Measurements from ENCODE around the gene RCAN1. TPM values are rescaled to one million over a fixed set of nuclear protein-coding genes. Genes with fewer than 3 reads are reported as not detected.

RCAN1 gene
- total and polyA plus RNA-seq, 2 of the 4 experiments (the other 2 are of a cell fraction), result 53.5 to 175 TPM

- peaks cover 4 to 6% of the 10 kb centered on the region in 2 experiments; a peak in 2 of 4 replicates for H3K79me1 ChIP-seq (ENCODE audit: low read depth in 1 of 2, low read length in 2 of 2)
- no peak overlapping the region for H2AK5ac ChIP-seq (ENCODE audit: low read depth, low read length)
- no peak overlapping the region for H2AFZ ChIP-seq (replicated peaks; ENCODE audit: low read length, poor library complexity)
- intact Hi-C loops (cut with micrococcal nuclease), result no loop called here
- H2BK120ac ChIP-seq (ENCODE audit: low read depth, low read length), result no peak overlapping the region
- WGBS, 2 experiments (ENCODE audit: extremely low coverage in 2 of 2, insufficient read length in 1 of 2), result 81% methylated on average over 5 of the region's 7 CpGs; no CpG with 5 or more reads in 1 of the 2 experiments
- BruUV-seq (replicated peaks), result no TSS peak
- in situ Hi-C loops (cut with MboI; ENCODE audit: low sequenced_read_pairs), result no loop called here
- H3K27me3 ChIP-seq (ENCODE audit: control insufficient read depth, insufficient read depth, low read length), result no peaks in the 10 kb centered on the region
- H3K4me2 ChIP-seq (ENCODE audit: low read depth, low read length), result no peak overlapping the region
- TF ChIP-seq USF2 (IDR thresholded peaks at IDR 0.05; ENCODE audit: low read depth, low read length) (no peak), CTCF (conservative IDR thresholded peaks at IDR 0.05; ENCODE audit: low read depth, low read length) (no peak), SMC3 (IDR thresholded peaks at IDR 0.05; ENCODE audit: low read depth, low read length) (no peak), RCOR1 (IDR thresholded peaks at IDR 0.05; ENCODE audit: insufficient replicate concordance, low read length) (no peak), CEBPB (IDR thresholded peaks at IDR 0.05; ENCODE audit: low read depth, low read length) (no peak), CHD1 (IDR thresholded peaks at IDR 0.05; ENCODE audit: low read depth, low read length) (no peak), FOS (IDR thresholded peaks at IDR 0.05; ENCODE audit: low read depth, low read length) (no peak), MAZ (IDR thresholded peaks at IDR 0.05; ENCODE audit: borderline replicate concordance, low read depth, low read length) (no peak), RFX5 (IDR thresholded peaks at IDR 0.05; ENCODE audit: low read depth, low read length) (no peak), POLR2A (IDR thresholded peaks at IDR 0.05; ENCODE audit: low read depth, low read length) (no peak), BHLHE40 (IDR thresholded peaks at IDR 0.05; ENCODE audit: low read depth, low read length) (no peak), MAFK (IDR thresholded peaks at IDR 0.05; ENCODE audit: low read depth, low read length) (no peak), MXI1 (IDR thresholded peaks at IDR 0.05; ENCODE audit: borderline replicate concordance, low read depth, low read length) (no peak), NFE2L2 (IDR thresholded peaks at IDR 0.05; ENCODE audit: low read depth, low read length) (no peak)
- TF ChIP-seq, protein P1, sequence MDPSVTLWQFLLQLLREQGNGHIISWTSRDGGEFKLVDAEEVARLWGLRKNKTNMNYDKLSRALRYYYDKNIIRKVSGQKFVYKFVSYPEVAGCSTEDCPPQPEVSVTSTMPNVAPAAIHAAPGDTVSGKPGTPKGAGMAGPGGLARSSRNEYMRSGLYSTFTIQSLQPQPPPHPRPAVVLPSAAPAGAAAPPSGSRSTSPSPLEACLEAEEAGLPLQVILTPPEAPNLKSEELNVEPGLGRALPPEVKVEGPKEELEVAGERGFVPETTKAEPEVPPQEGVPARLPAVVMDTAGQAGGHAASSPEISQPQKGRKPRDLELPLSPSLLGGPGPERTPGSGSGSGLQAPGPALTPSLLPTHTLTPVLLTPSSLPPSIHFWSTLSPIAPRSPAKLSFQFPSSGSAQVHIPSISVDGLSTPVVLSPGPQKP (IDR thresholded peaks at IDR 0.05; ENCODE audit: borderline replicate concordance, low read depth, low read length), result no peak
- no peak overlapping the region for H2AK9ac ChIP-seq (replicated peaks; ENCODE audit: low read depth, low read length, poor library complexity)
- H3K4me1 ChIP-seq (ENCODE audit: control insufficient read depth, insufficient read depth, low read length), result no peaks in the 10 kb centered on the region
- no peak overlapping the region for H3K56ac ChIP-seq (ENCODE audit: extremely low read depth, insufficient read depth, low read length)
- H3K23ac ChIP-seq (ENCODE audit: low read depth, low read length), result no peak overlapping the region
- H4K8ac ChIP-seq (ENCODE audit: low read depth in 2 of 2, low read length in 2 of 2), result no peak overlapping the region
- H3K9me3 ChIP-seq (ENCODE audit: control insufficient read depth, insufficient read depth, low read length), result no peaks in the 10 kb centered on the region
- no peak overlapping the region for H4K91ac ChIP-seq (ENCODE audit: insufficient read depth, low read depth, low read length)
- H3K18ac ChIP-seq (ENCODE audit: low read depth, low read length), result no peak overlapping the region
- no peaks in the 10 kb centered on the region; the same call in 1 of the 2 replicates for H3K9me1 ChIP-seq (ENCODE audit: insufficient read depth, low read length)
- DNase-seq (no peak), ATAC-seq (ENCODE audit: low read depth) (no peak)
- no peaks in the 10 kb centered on the region for H3K36me3 ChIP-seq (ENCODE audit: control insufficient read depth, insufficient read depth, low read length)
- POLR2A ChIA-PET (ENCODE audit: unreplicated experiment), result no interaction called here
- no peak overlapping the region for H3K14ac ChIP-seq (replicated peaks; ENCODE audit: low read depth, low read length)
- H3K4ac ChIP-seq (ENCODE audit: low read depth, low read length), result no peak overlapping the region
- H2BK5ac ChIP-seq (ENCODE audit: low read depth, low read length, poor library complexity, severe bottlenecking), result no peak overlapping the region
- H3K9ac ChIP-seq (ENCODE audit: low read depth, low read length), result no peak overlapping the region
- no peak overlapping the region for H3K4me3 ChIP-seq (ENCODE audit: insufficient read depth, low read depth, low read length)
- H3K27ac ChIP-seq (ENCODE audit: insufficient read depth, low read length), result no peak overlapping the region
- no peak overlapping the region for H4K5ac ChIP-seq (ENCODE audit: low read depth, low read length)
- H2BK20ac ChIP-seq (ENCODE audit: low read depth, low read length), result no peak overlapping the region
- no peak overlapping the region for H2BK15ac ChIP-seq (ENCODE audit: low read depth, low read length)
- H4K20me1 ChIP-seq (ENCODE audit: insufficient read depth, low read length), result no peaks in the 10 kb centered on the region
- CTCF ChIA-PET, result no interaction called here
- dilution Hi-C loops (cut with HindIII; ENCODE audit: low sequenced_read_pairs, unreplicated experiment), result no loop called here
These were observed 53.1 kb downstream of the RCAN1 start for GRCh38 chr21:34561806-34562205.

Data from IMR-90 (cell line).